Endodermal cell (in vitro differentiated cells): ENCODE measurements around the gene CCDC106. TPM values are rescaled to one million over a fixed set of nuclear protein-coding genes. Genes with fewer than 3 reads are reported as not detected.

Experiments
- DNase-seq: peaks from one replicate; pipeline ENCODE4 v3.0.0-alpha.2; 2017
- H3K27ac ChIP-seq: 2 replicates; pipeline ENCODE4 v1.5.1; 2013; ENCODE audit warnings: mild to moderate bottlenecking, low read depth, low read length, moderate library complexity
- H3K27me3 ChIP-seq: 2 replicates; pipeline ENCODE4 v1.6.1; 2013; ENCODE audit warnings: mild to moderate bottlenecking, low read length, moderate library complexity; ENCODE audit not compliant: insufficient read depth, control insufficient read depth, poor library complexity, severe bottlenecking
- H3K36me3 ChIP-seq: 2 replicates; pipeline ENCODE4 v1.7.0; 2013; ENCODE audit warnings: mild to moderate bottlenecking, low read length, moderate library complexity; ENCODE audit not compliant: control insufficient read depth, insufficient read depth
- H3K4me1 ChIP-seq: one replicate; pipeline ENCODE4 v1.7.0; 2013; ENCODE audit warnings: low read length; ENCODE audit not compliant: control insufficient read depth, insufficient read depth
- H3K4me3 ChIP-seq: 2 replicates; pipeline ENCODE4 v1.5.1; 2013; ENCODE audit warnings: mild to moderate bottlenecking, low read length, moderate library complexity
- H3K9ac ChIP-seq: 2 replicates; pipeline ENCODE4 v1.6.1; 2013; ENCODE audit warnings: mild to moderate bottlenecking, low read length, moderate library complexity; ENCODE audit not compliant: poor library complexity, severe bottlenecking; ENCODE audit errors: extremely low read depth
- H3K9me3 ChIP-seq: 2 replicates; pipeline ENCODE4 v1.6.1; 2013; ENCODE audit warnings: mild to moderate bottlenecking, low read length, moderate library complexity; ENCODE audit not compliant: control insufficient read depth
- H3K27ac Mint-ChIP-seq: 2 replicates; pipeline ENCODE4 v1.8.0; 2020; ENCODE audit warnings: mixed read lengths
- H3K27me3 Mint-ChIP-seq: 2 replicates; pipeline ENCODE4 v1.8.0; 2021; ENCODE audit warnings: mild to moderate bottlenecking, mixed read lengths; ENCODE audit not compliant: insufficient read depth
- H3K36me3 Mint-ChIP-seq: 2 replicates; pipeline ENCODE4 v1.8.0; 2020; ENCODE audit warnings: low read depth, mixed read lengths
- H3K4me1 Mint-ChIP-seq: 2 replicates; pipeline ENCODE4 v1.8.0; 2020; ENCODE audit warnings: mixed read lengths
- H3K4me3 Mint-ChIP-seq: 2 replicates; pipeline ENCODE4 v1.8.0; 2020; ENCODE audit warnings: mild to moderate bottlenecking, moderate library complexity, mixed read lengths
- H3K9me3 Mint-ChIP-seq: 2 replicates; pipeline ENCODE4 v1.8.0; 2020; ENCODE audit warnings: mild to moderate bottlenecking, mixed read lengths
- CTCF ChIP-seq: fragments of 200-600 bp; sonication (generic); conservative IDR thresholded peaks from 2 replicates; pipeline ENCODE4 v1.5.0; 2021; ENCODE audit warnings: antibody characterized with exemption, mild to moderate bottlenecking
- WGBS, 2 experiments: methylation state at CpG; one replicate each; pipeline versions ENCODE4 v1.1.5 to v1.1.7; 2013; ENCODE audit warnings: missing lambda C conversion rate in 2 of 2, mixed read lengths in 1 of 2; ENCODE audit not compliant: insufficient coverage in 1 of 2, insufficient read length in 1 of 2; 5-methylcytosine and 5-hydroxymethylcytosine counted together
- total RNA-seq, 2 donors: library from RNA; stranded (reverse); fragmentation: NEBNext Ultra II Directional in 1 of 2; extraction: Animal tissue kit (Norgen Biotek cat#: 25700) in 1 of 2; gene quantifications; 2 replicates in 1 of 2; 3 replicates in 1 of 2; pipeline ENCODE4 v1.2.1, GENCODE V29; 2021

The CCDC106 gene
- total RNA-seq, 2 donors from 2014 or later: 18.0 to 24.9 TPM

GRCh38 chr19:55659822-55660221, 11.8 kb downstream of the CCDC106 start:
- no peak for TF ChIP-seq CTCF
- H3K4me3 Mint-ChIP-seq: no peak overlapping the region

DNA sequence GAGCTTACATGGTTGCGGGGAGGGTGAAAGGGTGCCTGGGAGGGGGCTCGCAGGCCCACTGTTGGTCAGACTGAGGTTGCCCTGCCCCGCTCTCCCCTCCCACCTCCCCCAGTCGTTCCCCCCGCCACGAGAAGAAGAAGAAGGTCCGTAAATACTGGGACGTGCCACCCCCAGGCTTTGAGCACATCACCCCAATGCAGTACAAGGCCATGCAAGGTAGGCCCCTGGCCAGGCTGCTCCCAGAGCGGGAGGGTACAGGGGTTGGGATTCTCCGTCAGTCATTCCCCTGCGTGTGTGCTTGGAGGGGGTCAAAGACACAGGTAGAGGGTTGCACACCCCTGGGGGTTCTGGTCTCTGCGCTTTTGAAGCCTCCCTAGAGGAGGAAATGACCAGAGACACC, 12.4 kb downstream of the CCDC106 start:
- Histone ChIP-seq H3K9ac (no peak overlapping the region), H3K27ac (no peak overlapping the region), H3K36me3 (peaks cover 52% of the 10 kb centered on the region), H3K9me3 (no peaks in the 10 kb centered on the region), H3K27me3 (no peaks in the 10 kb centered on the region), H3K4me1 (peaks cover 5% of the 10 kb centered on the region), H3K4me3 (no peak overlapping the region)
- Mint-ChIP-seq H3K27ac (peak overlapping the region; percentile 35), H3K4me3 (no peak overlapping the region), H3K4me1 (peaks cover 22% of the 10 kb centered on the region), H3K36me3 (peaks cover 50% of the 10 kb centered on the region), H3K27me3 (no peaks in the 10 kb centered on the region), H3K9me3 (no peaks in the 10 kb centered on the region)
- 81 to 98% methylated on average over 3 to 8 of the region's 12 CpGs for WGBS, 2 experiments
- TF ChIP-seq CTCF: no peak
- DNase-seq: no peak

More at GRCh38 chr19:55659822-55660221, 11.8 kb downstream of the CCDC106 start:
- 94 to 100% methylated on average over 2 to 7 of the region's 9 CpGs for WGBS, 2 experiments
- Histone ChIP-seq H3K4me1 (peaks cover 5% of the 10 kb centered on the region), H3K27ac (no peak overlapping the region), H3K9ac (no peak overlapping the region), H3K4me3 (no peak overlapping the region), H3K36me3 (peaks cover 49% of the 10 kb centered on the region), H3K9me3 (no peaks in the 10 kb centered on the region), H3K27me3 (no peaks in the 10 kb centered on the region)
- peaks cover 22% of the 10 kb centered on the region for H3K4me1 Mint-ChIP-seq
- H3K27me3 Mint-ChIP-seq: no peaks in the 10 kb centered on the region
- H3K36me3 Mint-ChIP-seq: peaks cover 48% of the 10 kb centered on the region
- no peak for DNase-seq
- no peaks in the 10 kb centered on the region for H3K9me3 Mint-ChIP-seq
- H3K27ac Mint-ChIP-seq: peak overlapping the region; percentile 68

- Histone ChIP-seq H3K36me3 (peaks cover 56% of the 10 kb centered on the region), H3K4me3 (no peak overlapping the region), H3K27me3 (no peaks in the 10 kb centered on the region), H3K9me3 (no peaks in the 10 kb centered on the region), H3K9ac (no peak overlapping the region), H3K27ac (no peak overlapping the region), H3K4me1 (peaks cover 7% of the 10 kb centered on the region)
- H3K27me3 Mint-ChIP-seq: no peaks in the 10 kb centered on the region
- H3K36me3 Mint-ChIP-seq: peaks cover 54% of the 10 kb centered on the region
- no peak overlapping the region for H3K4me3 Mint-ChIP-seq
- H3K4me1 Mint-ChIP-seq: peaks cover 21% of the 10 kb centered on the region
- no peak overlapping the region for H3K27ac Mint-ChIP-seq
- WGBS, 2 experiments: 92 to 96% methylated on average over 10 to 16 of the region's 16 CpGs
- DNase-seq: no peak
- no peaks in the 10 kb centered on the region for H3K9me3 Mint-ChIP-seq
- TF ChIP-seq CTCF: no peak
These were observed 13.0 kb downstream of the CCDC106 start for GRCh38 chr19:55660991-55661390.
